ENCODE measurements around the gene TNFAIP2.

- TF ChIP-seq SNRNP70 (optimal IDR thresholded peaks at IDR 0.05; ENCODE audit: low read depth, low read length), result no peak
- no peak for TF ChIP-seq TCFL5 (CRISPR knock-in tag; conservative IDR thresholded peaks at IDR 0.05)
- TF ChIP-seq CTCF (IDR thresholded peaks at IDR 0.05 in 2 of 3, conservative IDR thresholded peaks at IDR 0.05 in 1 of 3; ENCODE audit: insufficient read depth in 2 of 3, low read depth in 1 of 3, low read length in 3 of 3), result no peak
- no peak for TF ChIP-seq GTF3C2 (IDR thresholded peaks at IDR 0.05; ENCODE audit: borderline replicate concordance, extremely low read depth, insufficient read length)
- TF ChIP-seq SNAPC5 (CRISPR knock-in tag; IDR thresholded peaks at IDR 0.05), result no peak
- no peak for TF ChIP-seq FOXA1 (IDR thresholded peaks at IDR 0.05; ENCODE audit: borderline replicate concordance)
- no peak for TF ChIP-seq POLR2A (conservative IDR thresholded peaks at IDR 0.05)
Observed at GRCh38 chr14:103100281-103101121, 22.8 kb upstream of the TNFAIP2 start.

All from K562 (cell line).